ENCODE data around the gene TMEM178A. TPM values are rescaled to one million over a fixed set of nuclear protein-coding genes. Genes with fewer than 3 reads are reported as not detected.

The TMEM178A gene
- polyA plus RNA-seq, 6 donors from 2014 or later: not detected

GRCh38 chr2:39657287-39657937 is 8.3 kb upstream of the TMEM178A start:
- peaks cover 3 to 17% (median 10%) of the 10 kb centered on the region in 7 donors for H3K9me3 Mint-ChIP-seq
- H3K36me3 Mint-ChIP-seq: peaks cover 0 to 14% of the 10 kb centered on the region in 2 donors
- no peaks in the 10 kb centered on the region for H3K4me1 Mint-ChIP-seq
- peaks cover 9 to 32% (median 13%) of the 10 kb centered on the region in 3 donors for H3K27me3 Mint-ChIP-seq
- H3K27ac Mint-ChIP-seq: no peak overlapping the region
- peak overlapping the region in 1 of 8 donors; percentile 21 for H3K4me3 Mint-ChIP-seq
- DNase-seq (no peak), ATAC-seq (ENCODE audit: low read depth in 2 of 2) (no peak)

- H3K9me3 Mint-ChIP-seq: peaks cover 3 to 11% (median 6%) of the 10 kb centered on the region in 7 donors
Measured at GRCh38 chr2:39658371-39658770, 7.3 kb upstream of the TMEM178A start.

GRCh38 chr2:39659765-39660611 is 5.7 kb upstream of the TMEM178A start:
- peaks cover 1 to 5% (median 3%) of the 10 kb centered on the region in 3 donors for H3K4me1 Mint-ChIP-seq
- H3K27ac Mint-ChIP-seq: no peak overlapping the region
- peaks cover 0 to 1% of the 10 kb centered on the region in 2 donors for H3K36me3 Mint-ChIP-seq
- no peak for DNase-seq
- H3K9me3 Mint-ChIP-seq: peaks cover 0 to 4% (median 1%) of the 10 kb centered on the region in 7 donors
- no peak for ATAC-seq (ENCODE audit: low read depth in 2 of 2)
- peaks cover 4 to 31% (median 23%) of the 10 kb centered on the region in 3 donors for H3K27me3 Mint-ChIP-seq
- H3K4me3 Mint-ChIP-seq: no peak overlapping the region

More at GRCh38 chr2:39658371-39658770, 7.3 kb upstream of the TMEM178A start:
- Mint-ChIP-seq H3K4me1 (no peaks in the 10 kb centered on the region), H3K27ac (no peak overlapping the region), H3K4me3 (no peak overlapping the region), H3K27me3 (peaks cover 8 to 32% (median 14%) of the 10 kb centered on the region in 3 donors), H3K36me3 (peaks cover 0 to 9% of the 10 kb centered on the region in 2 donors)
- DNase-seq (no peak), ATAC-seq (ENCODE audit: low read depth in 2 of 2) (no peak)

- H3K9me3 Mint-ChIP-seq: peaks cover 0 to 2% (median 0%) of the 10 kb centered on the region in 7 donors
- peaks cover 0 to 6% of the 10 kb centered on the region in 2 donors for H3K36me3 Mint-ChIP-seq
- H3K4me1 Mint-ChIP-seq: peaks cover 6 to 9% (median 7%) of the 10 kb centered on the region in 3 donors
- no peak overlapping the region for H3K4me3 Mint-ChIP-seq
- peaks cover 10 to 38% (median 26%) of the 10 kb centered on the region in 3 donors for H3K27me3 Mint-ChIP-seq
- no peak overlapping the region for H3K27ac Mint-ChIP-seq
- ATAC-seq (ENCODE audit: low read depth in 2 of 2) (no peak), DNase-seq (no peak)
Measured at GRCh38 chr2:39660612-39661236, 5.0 kb upstream of the TMEM178A start.

GRCh38 chr2:39661826-39662225 is 3.9 kb upstream of the TMEM178A start:
- Mint-ChIP-seq H3K9me3 (peaks cover 0 to 2% (median 0%) of the 10 kb centered on the region in 7 donors), H3K36me3 (peaks cover 0 to 14% of the 10 kb centered on the region in 2 donors), H3K4me1 (peaks cover 12 to 14% (median 14%) of the 10 kb centered on the region in 3 donors), H3K4me3 (no peak overlapping the region), H3K27me3 (peaks cover 17 to 47% (median 32%) of the 10 kb centered on the region in 3 donors), H3K27ac (no peak overlapping the region)
- no peak for DNase-seq
- ATAC-seq (ENCODE audit: low read depth in 2 of 2): no peak

GRCh38 chr2:39663187-39663930 is 2.4 kb upstream of the TMEM178A start:
- Mint-ChIP-seq H3K4me1 (peaks cover 16 to 20% (median 19%) of the 10 kb centered on the region in 3 donors), H3K9me3 (peaks cover 0 to 2% (median 0%) of the 10 kb centered on the region in 7 donors), H3K27me3 (peaks cover 32 to 62% (median 47%) of the 10 kb centered on the region in 3 donors), H3K27ac (no peak overlapping the region), H3K36me3 (peaks cover 0 to 15% of the 10 kb centered on the region in 2 donors), H3K4me3 (peak overlapping the region in 1 of 8 donors; percentile 21)
- no peak for DNase-seq
- no peak for ATAC-seq (ENCODE audit: low read depth in 2 of 2)

GRCh38 chr2:39664232-39664887 is 1.4 kb upstream of the TMEM178A start:
- H3K36me3 Mint-ChIP-seq: peaks cover 0 to 15% of the 10 kb centered on the region in 2 donors
- peaks cover 16 to 20% (median 19%) of the 10 kb centered on the region in 3 donors for H3K4me1 Mint-ChIP-seq
- H3K27ac Mint-ChIP-seq: no peak overlapping the region
- ATAC-seq (ENCODE audit: low read depth in 2 of 2): no peak
- H3K4me3 Mint-ChIP-seq: peak overlapping the region in 6 of 8 donors; percentile 37 to 88 (median 54)
- peaks cover 42 to 72% (median 53%) of the 10 kb centered on the region in 3 donors for H3K27me3 Mint-ChIP-seq
- DNase-seq: no peak
- peaks cover 0 to 2% (median 0%) of the 10 kb centered on the region in 7 donors for H3K9me3 Mint-ChIP-seq

- peaks cover 16 to 20% (median 19%) of the 10 kb centered on the region in 3 donors for H3K4me1 Mint-ChIP-seq
- H3K36me3 Mint-ChIP-seq: peaks cover 0 to 15% of the 10 kb centered on the region in 2 donors
- peak overlapping the region; percentile 37 to 88 (median 68) for H3K4me3 Mint-ChIP-seq
- no peak for DNase-seq
- H3K27ac Mint-ChIP-seq: no peak overlapping the region
- peaks cover 0 to 2% (median 0%) of the 10 kb centered on the region in 7 donors for H3K9me3 Mint-ChIP-seq
- H3K27me3 Mint-ChIP-seq: peaks cover 47 to 69% (median 53%) of the 10 kb centered on the region in 3 donors
- ATAC-seq (ENCODE audit: low read depth in 2 of 2): no peak
Measured at GRCh38 chr2:39664888-39665591, 677 bp upstream of the TMEM178A start.

- Mint-ChIP-seq H3K4me3 (peak overlapping the region; percentile 67 to 92 (median 84)), H3K36me3 (peaks cover 0 to 15% of the 10 kb centered on the region in 2 donors), H3K4me1 (peaks cover 16 to 20% (median 19%) of the 10 kb centered on the region in 3 donors), H3K27ac (peak overlapping the region in 1 of 6 donors; percentile 33), H3K9me3 (peaks cover 0 to 2% (median 0%) of the 10 kb centered on the region in 7 donors), H3K27me3 (peaks cover 58 to 69% (median 64%) of the 10 kb centered on the region in 3 donors)
- ATAC-seq (ENCODE audit: low read depth in 2 of 2): peak in 1 of 2 donors; percentile 16
- DNase-seq: no peak
Measured at GRCh38 chr2:39666491-39667101, 879 bp downstream of the TMEM178A start.

GRCh38 chr2:39667104-39667885 is 1.6 kb downstream of the TMEM178A start:
- DNase-seq (no peak), ATAC-seq (ENCODE audit: low read depth in 2 of 2) (no peak)
- H3K27ac Mint-ChIP-seq: peak overlapping the region in 1 of 6 donors; percentile 33
- H3K36me3 Mint-ChIP-seq: peaks cover 0 to 15% of the 10 kb centered on the region in 2 donors
- H3K9me3 Mint-ChIP-seq: peaks cover 0 to 2% (median 0%) of the 10 kb centered on the region in 7 donors
- peaks cover 16 to 20% (median 19%) of the 10 kb centered on the region in 3 donors for H3K4me1 Mint-ChIP-seq
- H3K27me3 Mint-ChIP-seq: peaks cover 65 to 70% (median 65%) of the 10 kb centered on the region in 3 donors
- peak overlapping the region; percentile 67 to 92 (median 80) for H3K4me3 Mint-ChIP-seq
